MG63 (cell line): ENCODE measurements around the gene KCNJ5. TPM values are rescaled to one million over a fixed set of nuclear protein-coding genes. Genes with fewer than 3 reads are reported as not detected.

Experiments used
- DNase-seq: peaks from one replicate; pipeline ENCODE4 v3.0.0-alpha.2; 2020
- H3K27me3 ChIP-seq: fragments of 250-450 bp; sonication (Bioruptor Pico); 2 replicates; pipeline ENCODE4 v1.5.1; 2020; ENCODE audit warnings: mild to moderate bottlenecking, moderate library complexity
- H3K36me3 ChIP-seq: fragments of 250-450 bp; sonication (Bioruptor Pico); 2 replicates; pipeline ENCODE4 v1.5.1; 2020; ENCODE audit warnings: mild to moderate bottlenecking, moderate library complexity
- H3K4me3 ChIP-seq: fragments of 250-450 bp; sonication (Bioruptor Pico); 2 replicates; pipeline ENCODE4 v1.5.1; 2020; ENCODE audit warnings: mild to moderate bottlenecking, moderate library complexity
- H3K9me3 ChIP-seq: fragments of 250-450 bp; sonication (Bioruptor Pico); 2 replicates; pipeline ENCODE4 v1.5.1; 2020; ENCODE audit warnings: mild to moderate bottlenecking, moderate library complexity
- total RNA-seq: library from RNA; depleted of rRNA; stranded (reverse); fragments of >200 nt; shearing (Covaris generic); gene quantifications from 2 replicates; pipeline ENCODE4 v1.2.3, GENCODE V29; 2014; ENCODE audit warnings: low replicate concordance

The KCNJ5 gene
- total RNA-seq, 1 experiment from 2014 or later, result not detected

DNA sequence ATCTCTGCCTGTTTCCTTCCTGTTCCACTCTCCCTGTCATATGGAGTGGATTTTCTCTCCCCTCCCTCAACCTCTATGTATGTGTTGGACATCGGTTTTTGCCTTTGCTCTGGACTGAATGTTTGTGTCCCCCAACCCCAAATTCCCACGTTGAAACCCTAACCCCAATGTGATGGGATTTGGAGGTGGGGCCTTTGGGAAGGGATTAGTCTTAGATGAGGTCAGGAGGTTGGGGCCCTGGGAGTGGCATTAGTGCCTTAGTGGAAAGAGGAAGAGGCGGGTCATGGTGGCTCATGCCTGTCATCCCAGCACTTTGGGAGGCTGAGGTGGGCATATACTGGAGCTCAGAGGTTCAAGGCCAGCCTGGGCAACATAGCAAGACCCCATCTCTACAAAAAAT, 39.9 kb downstream of the KCNJ5 start:
- no peak for DNase-seq
- no peaks in the 10 kb centered on the region for H3K27me3 ChIP-seq

DNA sequence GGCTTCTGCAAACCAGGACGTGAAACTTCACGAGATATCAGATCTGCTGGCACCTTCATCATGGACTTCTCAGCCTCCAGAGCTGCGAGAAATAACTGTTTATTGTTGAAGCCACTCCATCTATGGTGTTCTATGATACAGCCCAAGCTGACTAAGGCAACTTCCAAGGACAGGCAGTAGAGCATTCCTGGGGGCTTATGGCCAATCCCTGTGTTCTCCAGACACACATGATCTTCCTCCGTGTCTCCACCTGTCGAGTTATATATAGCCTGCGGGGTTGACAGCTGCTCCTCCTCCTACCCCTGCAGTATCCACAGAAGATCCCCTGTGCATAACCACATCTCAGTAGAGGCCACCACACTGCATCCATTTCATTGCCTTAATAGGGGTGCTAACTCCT, 40.5 kb downstream of the KCNJ5 start:
- no peak for DNase-seq
- H3K9me3 ChIP-seq, result no peaks in the 10 kb centered on the region
- H3K36me3 ChIP-seq, result no peaks in the 10 kb centered on the region
- H3K4me3 ChIP-seq, result no peak overlapping the region
- no peaks in the 10 kb centered on the region for H3K27me3 ChIP-seq

More for the DNA sequence above, 39.9 kb downstream of the KCNJ5 start:
- Histone ChIP-seq H3K36me3 (no peaks in the 10 kb centered on the region), H3K4me3 (no peak overlapping the region), H3K9me3 (no peaks in the 10 kb centered on the region)

DNA sequence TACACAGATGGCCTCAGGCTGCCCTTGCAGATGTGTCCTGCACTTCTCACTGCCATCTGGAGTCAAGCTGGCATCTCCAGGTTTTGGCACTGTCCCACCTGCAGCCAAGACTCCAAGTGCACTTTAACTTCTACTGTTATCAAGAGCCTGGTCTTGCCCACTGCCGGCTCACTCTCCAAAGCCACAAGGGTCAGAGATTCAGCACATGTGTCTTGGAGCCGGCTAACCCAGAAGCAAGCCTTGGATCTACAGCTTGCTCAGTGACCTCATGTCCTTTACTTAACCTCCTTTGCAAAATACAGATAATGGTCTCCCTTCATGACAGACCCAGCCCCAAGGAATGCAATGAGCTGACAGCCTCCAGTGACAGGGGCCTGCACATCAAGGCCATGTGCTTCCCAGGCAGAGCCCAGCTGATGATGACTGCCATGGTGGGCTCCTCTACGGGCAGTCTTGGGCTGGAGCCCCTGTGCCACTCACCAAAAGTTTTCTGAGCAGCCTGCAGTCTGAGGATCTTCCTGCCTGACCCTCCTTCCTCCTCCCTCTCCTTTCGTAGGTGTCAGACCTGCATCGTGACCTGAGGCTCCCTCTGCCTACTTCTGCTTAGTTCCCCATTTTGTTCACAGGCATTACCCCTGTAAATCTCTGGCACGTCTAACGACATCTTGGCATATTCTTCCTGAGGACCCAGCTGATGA, 42.5 kb downstream of the KCNJ5 start:
- DNase-seq, result no peak
- no peak overlapping the region for H3K4me3 ChIP-seq
- no peaks in the 10 kb centered on the region for H3K9me3 ChIP-seq
- H3K27me3 ChIP-seq, result no peaks in the 10 kb centered on the region
- no peaks in the 10 kb centered on the region for H3K36me3 ChIP-seq

DNA sequence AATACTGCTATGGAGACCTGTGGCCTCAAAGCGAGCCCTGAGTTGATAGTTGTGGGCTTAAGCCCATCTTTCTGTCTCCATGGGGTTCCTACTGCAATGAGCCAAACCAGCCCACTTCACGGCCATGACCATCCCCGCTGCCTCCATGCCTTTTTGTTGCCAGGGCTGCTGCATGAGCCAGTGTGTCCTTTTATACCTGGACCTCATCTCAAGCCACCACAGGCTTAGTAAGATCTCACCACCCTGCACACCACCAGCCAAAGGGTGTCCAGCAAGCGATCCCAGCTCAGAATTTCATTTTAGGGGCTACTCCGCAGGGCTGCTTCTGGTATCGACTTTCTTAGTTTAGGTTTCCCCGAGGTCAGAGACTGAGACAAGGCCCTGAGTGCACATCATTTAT, 43.2 kb downstream of the KCNJ5 start:
- H3K4me3 ChIP-seq, result no peak overlapping the region
- H3K9me3 ChIP-seq, result no peaks in the 10 kb centered on the region
- H3K27me3 ChIP-seq, result no peaks in the 10 kb centered on the region
- DNase-seq, result no peak
- no peaks in the 10 kb centered on the region for H3K36me3 ChIP-seq

DNA sequence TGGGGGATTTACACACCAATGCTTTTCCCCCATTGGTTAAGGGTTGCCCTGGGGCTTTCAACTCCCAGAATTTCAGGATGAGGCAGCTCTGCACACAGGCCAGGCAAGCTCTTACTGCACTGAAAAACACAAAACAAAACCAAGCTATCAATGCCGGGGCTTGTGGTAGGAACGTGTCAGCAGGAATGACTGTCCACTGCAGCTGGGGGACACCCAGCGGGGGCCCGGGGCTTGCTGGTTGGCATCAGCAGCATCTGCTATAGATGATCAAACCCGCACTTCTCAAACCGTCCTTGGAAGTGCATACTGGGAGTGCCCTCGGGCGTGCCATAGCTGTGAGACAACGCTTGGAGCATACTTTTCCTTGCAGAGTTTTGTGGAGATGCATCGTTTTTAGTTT, 43.8 kb downstream of the KCNJ5 start:
- Histone ChIP-seq H3K36me3 (no peaks in the 10 kb centered on the region), H3K4me3 (no peak overlapping the region), H3K27me3 (no peaks in the 10 kb centered on the region), H3K9me3 (no peaks in the 10 kb centered on the region)
- DNase-seq, result no peak

DNA sequence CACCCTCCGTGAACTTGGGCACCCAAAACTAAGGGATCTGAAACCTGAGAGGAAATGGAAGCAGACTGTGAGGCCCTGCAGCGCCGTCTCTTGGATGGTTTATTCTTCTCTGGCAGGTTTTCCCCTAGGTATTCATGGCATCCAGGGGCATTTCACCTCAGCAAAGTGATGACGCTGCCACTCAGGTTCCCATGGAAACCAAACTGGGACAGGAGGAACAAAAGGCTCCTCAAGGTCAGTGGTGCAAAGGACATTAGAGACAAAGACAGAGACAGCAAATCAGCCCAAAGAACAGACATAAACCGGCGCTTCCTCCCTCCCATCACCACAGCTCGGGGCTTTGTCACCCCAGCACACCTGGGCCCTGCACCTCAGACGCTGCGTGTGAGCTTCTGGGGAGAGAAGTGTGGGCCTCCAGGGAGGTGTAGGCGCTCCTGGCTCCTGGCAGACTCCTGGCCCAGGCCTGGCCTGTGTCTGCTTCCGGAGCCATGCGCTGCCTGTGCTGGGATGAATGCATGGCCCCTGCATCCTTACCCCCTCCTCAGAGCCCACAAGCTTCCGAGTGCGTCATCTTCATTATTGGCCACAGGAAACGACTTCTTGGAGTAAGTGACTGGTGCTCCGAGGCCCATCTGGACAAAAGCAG, 45.6 kb downstream of the KCNJ5 start:
- no peaks in the 10 kb centered on the region for H3K27me3 ChIP-seq
- no peak overlapping the region for H3K4me3 ChIP-seq
- no peaks in the 10 kb centered on the region for H3K9me3 ChIP-seq
- H3K36me3 ChIP-seq, result no peaks in the 10 kb centered on the region
- DNase-seq, result no peak

DNA sequence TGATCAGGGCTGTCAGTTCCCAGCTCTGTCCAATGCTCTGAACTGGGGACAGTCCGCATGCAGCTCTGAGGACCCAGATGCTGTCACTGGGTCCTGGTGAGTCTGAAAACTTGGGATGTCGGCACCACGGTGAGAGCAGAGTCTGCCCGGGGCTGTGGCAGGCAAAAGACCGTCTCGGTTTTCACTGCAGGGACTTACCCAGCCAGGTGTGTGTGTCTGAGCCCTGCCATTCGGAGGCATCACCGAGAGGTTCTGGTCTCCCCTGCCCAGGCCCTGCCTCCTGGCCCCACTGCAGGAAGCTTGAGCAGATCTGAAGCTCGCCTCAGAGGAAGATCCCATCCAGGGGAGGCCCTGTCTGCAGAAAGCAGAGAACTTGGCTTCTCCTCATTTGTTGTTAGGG, 46.3 kb downstream of the KCNJ5 start:
- no peaks in the 10 kb centered on the region for H3K9me3 ChIP-seq
- H3K4me3 ChIP-seq, result no peak overlapping the region
- no peak for DNase-seq
- no peaks in the 10 kb centered on the region for H3K27me3 ChIP-seq
- no peaks in the 10 kb centered on the region for H3K36me3 ChIP-seq

DNA sequence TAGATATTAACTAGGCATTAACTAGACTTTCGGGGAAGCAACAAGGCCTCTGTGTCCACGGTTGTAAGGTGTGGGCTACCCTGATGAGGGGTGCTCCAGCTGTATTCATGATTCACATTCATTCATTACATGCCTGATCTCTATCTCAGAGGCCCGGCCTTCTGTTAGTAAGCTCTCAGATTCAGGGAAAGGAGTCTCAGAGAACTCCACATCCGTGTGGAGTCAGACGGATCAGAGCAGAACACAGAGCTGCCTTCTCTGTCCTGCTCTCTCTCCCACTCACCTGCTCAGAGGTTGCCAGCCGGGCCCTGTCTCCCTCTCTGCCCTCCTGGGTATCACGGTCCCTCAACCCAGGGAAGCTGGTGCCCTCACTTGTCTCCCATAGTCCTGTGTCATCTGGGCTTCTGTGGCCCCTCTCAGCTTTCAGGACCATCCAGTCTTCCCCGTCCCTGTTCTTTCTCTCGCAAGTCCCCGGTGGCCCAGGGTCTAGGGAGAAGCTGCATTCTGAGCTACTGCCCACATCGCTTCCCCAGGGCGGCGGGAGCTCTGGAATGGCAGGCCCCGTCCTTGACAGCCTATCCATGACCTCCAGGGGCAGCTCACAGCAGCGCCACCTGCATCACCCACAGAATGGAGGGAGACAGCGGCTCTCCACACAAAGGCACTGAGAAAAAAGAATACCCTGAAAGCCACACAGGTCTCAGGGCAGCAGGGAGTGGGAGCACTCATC, 47.2 kb downstream of the KCNJ5 start:
- Histone ChIP-seq H3K4me3 (no peak overlapping the region), H3K27me3 (no peaks in the 10 kb centered on the region), H3K9me3 (no peaks in the 10 kb centered on the region), H3K36me3 (no peaks in the 10 kb centered on the region)
- no peak for DNase-seq

DNA sequence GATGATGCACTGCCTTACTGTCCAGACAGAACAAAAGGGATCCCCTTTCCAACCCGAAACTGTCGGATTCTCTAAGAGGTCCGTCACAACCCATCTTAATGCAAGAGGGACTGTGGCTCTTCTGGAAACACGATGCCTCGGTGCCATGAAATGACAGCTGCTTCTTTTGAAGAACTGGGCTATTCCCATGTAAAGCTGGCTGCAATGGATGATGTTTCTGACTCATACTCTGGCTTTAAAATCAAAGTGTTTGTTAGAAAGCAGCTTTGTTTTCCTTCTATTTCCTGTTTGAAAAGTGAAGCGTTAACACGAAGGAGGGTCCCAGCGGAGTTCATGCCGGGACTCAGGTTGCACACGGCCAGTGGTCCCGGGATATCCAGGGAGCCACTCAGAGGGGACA, 48.4 kb downstream of the KCNJ5 start:
- DNase-seq, result no peak
- no peaks in the 10 kb centered on the region for H3K27me3 ChIP-seq

DNA sequence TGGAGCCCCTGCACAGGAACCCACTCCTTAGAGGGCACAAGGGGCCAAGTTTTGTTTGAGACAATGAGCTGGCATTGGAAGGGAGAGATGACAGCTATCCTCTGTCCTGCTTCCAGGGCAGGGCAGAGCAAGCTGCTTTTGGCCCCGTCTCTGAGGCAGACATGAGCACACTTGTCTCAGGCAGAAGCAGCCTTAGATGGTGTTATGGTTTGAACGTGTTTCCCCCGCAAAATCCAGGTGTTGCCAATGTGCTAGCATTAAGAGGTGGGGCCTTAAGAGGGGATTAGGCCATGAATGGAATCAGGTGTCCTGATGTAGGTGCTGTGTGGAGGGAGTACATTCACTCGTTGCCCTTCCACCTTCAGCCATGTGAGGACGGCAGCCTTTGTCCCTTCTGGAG, 49.0 kb downstream of the KCNJ5 start:
- Histone ChIP-seq H3K4me3 (no peak overlapping the region), H3K9me3 (no peaks in the 10 kb centered on the region), H3K27me3 (no peaks in the 10 kb centered on the region), H3K36me3 (no peaks in the 10 kb centered on the region)
- peak; percentile 13 for DNase-seq

More for the DNA sequence above, 48.4 kb downstream of the KCNJ5 start:
- Histone ChIP-seq H3K9me3 (no peaks in the 10 kb centered on the region), H3K36me3 (no peaks in the 10 kb centered on the region), H3K4me3 (no peak overlapping the region)

DNA sequence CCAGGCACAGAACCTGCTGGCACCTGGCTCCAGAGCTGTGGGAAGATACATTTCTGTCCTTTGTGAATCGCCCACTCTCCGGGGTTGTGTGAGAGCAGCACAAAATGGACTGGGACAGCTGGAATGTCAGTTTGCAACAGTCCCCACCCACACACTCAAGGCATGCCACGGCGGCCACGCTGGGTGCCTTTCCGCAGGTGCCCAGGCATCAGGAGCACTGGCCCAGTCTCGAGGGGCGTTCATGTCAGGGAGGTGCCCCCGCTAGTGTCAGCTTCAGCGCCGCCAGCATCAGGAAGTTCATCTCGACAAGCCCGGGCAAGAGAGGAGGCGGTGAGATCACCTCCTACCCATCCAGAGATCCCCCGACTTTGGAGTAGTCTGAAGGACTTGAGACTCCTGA, 49.4 kb downstream of the KCNJ5 start:
- Histone ChIP-seq H3K27me3 (no peaks in the 10 kb centered on the region), H3K9me3 (no peaks in the 10 kb centered on the region), H3K4me3 (no peak overlapping the region), H3K36me3 (no peaks in the 10 kb centered on the region)
- no peak for DNase-seq

DNA sequence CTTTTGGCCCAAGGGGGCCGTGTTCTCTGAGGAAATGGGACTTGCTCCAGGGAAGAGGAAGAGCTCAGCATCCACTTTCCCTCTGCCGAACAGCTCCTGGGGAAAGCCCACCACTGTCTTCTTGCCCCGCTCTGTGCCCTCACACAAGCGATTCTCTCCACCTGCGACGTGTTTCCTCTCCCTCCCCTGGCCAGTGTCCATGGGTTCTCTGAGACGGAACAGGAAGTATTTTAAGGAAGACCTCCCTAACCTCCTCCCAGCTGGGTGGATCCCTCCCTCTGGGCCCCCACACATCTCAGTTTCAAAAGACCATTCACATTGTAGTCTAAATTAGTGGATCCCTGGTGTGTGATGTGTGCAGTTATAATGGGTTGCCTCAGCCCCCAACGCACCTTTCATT, 50.0 kb downstream of the KCNJ5 start:
- DNase-seq, result no peak
- H3K4me3 ChIP-seq, result no peak overlapping the region

DNA sequence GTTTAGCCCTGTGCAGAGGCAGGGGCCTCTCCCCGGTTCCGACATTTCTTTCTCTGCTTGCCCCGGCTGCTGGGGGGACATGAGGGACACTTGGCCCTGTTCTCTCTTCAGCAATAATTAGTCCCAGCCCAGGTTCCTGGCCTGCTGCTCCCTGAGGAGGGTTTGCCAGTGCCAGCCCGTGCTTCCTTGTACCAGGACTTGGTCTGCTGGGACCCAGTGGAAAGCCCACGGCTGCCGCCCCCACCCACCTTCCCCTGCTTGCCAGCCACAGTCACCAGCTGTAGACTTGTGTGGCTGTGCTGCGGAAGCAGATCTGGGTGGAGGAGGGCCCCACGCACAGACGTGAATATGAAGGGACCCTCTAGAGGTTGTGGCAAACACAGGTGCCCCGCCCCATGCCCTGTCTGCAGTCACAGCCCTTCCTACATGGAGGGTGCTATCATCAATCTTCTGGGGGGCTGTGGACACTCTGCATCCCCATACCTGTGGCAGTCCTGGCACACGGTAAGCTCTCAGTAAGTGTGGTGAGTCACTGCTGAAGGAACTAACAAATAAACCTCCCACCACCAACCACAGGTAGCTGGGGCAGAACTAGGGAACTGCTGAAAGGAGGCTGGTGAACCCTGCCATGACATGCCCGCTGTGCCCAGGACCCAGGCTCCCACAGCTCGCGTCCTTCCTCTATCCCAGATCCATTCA, 50.6 kb downstream of the KCNJ5 start:
- DNase-seq, result no peak
- Histone ChIP-seq H3K9me3 (no peaks in the 10 kb centered on the region), H3K27me3 (no peaks in the 10 kb centered on the region), H3K4me3 (no peak overlapping the region), H3K36me3 (no peaks in the 10 kb centered on the region)

More for the DNA sequence above, 50.0 kb downstream of the KCNJ5 start:
- Histone ChIP-seq H3K27me3 (no peaks in the 10 kb centered on the region), H3K36me3 (no peaks in the 10 kb centered on the region), H3K9me3 (no peaks in the 10 kb centered on the region)

DNA sequence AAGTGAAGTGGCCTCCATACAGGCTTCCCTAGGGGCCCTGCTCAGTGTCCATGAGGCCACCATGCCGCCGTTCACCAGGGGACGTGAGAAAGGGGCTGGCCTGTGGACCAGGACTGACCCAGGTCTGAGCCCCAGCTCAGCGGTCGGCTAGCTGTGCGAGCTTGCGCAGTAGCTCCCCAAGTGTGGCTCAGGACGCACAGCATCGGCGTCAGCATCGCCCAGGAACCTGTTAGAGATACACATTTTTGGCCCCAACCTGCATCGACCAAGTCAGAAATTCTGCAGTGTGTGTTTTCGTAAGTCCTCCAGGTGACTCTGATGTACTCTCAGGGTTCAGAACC, 51.1 kb downstream of the KCNJ5 start:
- no peaks in the 10 kb centered on the region for H3K27me3 ChIP-seq
- H3K4me3 ChIP-seq, result no peak overlapping the region
- no peak for DNase-seq
- no peaks in the 10 kb centered on the region for H3K9me3 ChIP-seq
- H3K36me3 ChIP-seq, result no peaks in the 10 kb centered on the region

DNA sequence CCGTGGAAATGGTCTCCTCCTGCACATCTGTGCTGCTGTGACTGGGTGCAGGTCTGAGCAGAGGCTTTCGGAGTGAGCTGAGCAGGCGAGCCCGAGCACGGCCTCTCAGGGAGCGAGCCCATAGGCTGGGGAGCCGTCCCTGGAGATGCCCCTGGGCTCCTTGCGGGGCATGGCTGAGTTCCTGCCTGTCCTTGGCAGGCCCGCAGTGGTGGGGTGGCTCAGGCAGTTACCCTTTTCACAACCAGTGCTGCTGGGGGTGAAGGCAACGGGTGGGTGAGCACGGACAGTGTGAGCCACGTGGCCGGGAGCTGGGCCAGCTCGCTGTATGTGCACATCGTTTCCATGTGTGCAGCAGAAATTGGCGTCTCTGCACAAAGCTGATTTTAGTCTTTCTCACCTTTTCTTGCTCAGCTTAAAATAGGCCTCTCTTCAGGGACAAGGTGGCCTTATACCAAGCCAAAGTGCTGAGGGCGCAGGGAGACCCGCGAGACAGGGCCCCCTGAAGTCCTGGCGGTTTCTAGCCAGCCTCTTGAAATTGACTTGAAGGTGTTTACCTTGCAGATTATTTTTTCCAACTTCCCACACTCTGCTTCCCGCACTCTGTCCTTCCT, 51.8 kb downstream of the KCNJ5 start, which contains the start of gene TP53AIP1:
Gene TP53AIP1, minus strand, starts transcription at position 55 of the 611 bp plus-strand sequence. CDS start 5,053 bp downstream, outside the sequence.
- no peak within 1 kb of the TSS for H3K4me3 ChIP-seq
- no peak for DNase-seq
- H3K27me3 ChIP-seq, result no peaks in the 10 kb centered on the region
- H3K9me3 ChIP-seq, result no peaks in the 10 kb centered on the region
- H3K36me3 ChIP-seq, result no peaks in the 10 kb centered on the region

DNA sequence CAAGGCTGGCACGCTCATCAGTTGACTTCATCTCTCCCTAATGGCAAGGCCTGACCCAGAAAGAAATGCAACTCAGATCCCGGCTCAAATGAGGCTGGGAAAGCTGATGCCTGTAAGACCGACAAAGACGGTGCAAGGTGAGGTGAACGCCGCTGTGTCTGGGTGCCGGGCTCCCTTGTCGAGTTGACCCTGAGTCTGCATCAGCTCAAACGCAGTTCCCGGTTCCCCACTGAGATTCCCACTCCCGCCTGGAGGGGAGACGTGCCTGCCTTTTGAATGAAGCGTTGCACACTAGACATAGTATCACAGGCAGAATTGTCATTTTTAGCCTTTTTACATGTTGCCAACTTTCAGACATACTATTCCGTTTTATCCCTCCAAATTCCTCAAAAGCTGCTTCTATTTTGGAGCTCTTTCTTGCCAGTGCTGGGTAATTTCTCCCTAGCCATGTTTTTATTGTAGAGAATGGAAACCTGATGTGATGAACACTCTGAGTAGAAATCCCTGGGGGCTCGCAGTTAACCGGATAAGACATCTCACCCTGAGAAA, 52.3 kb downstream of the KCNJ5 start:
- Histone ChIP-seq H3K4me3 (no peak overlapping the region), H3K36me3 (no peaks in the 10 kb centered on the region), H3K9me3 (no peaks in the 10 kb centered on the region), H3K27me3 (no peaks in the 10 kb centered on the region)
- no peak for DNase-seq
